MM.1S (cell line): ENCODE results near the gene ALG5.

Experiments used
- DNase-seq: peaks from one replicate; pipeline ENCODE4 v3.0.0-alpha.2; 2015
- H2AFZ ChIP-seq: fragments of 300-600 bp; sonication (generic); 2 replicates; pipeline ENCODE4 v1.6.0; 2016; ENCODE audit warnings: antibody characterized with exemption, low read length
- H3F3A ChIP-seq: fragments of 300-600 bp; sonication (generic); 2 replicates; pipeline ENCODE4 v1.6.1; 2016; ENCODE audit warnings: mild to moderate bottlenecking, antibody characterized with exemption, low read length, moderate library complexity, mixed read lengths; ENCODE audit not compliant: insufficient read depth
- H3K27ac ChIP-seq: fragments of 300-600 bp; sonication (generic); 2 replicates; pipeline ENCODE4 v1.5.1; 2016; ENCODE audit warnings: mild to moderate bottlenecking, low read length
- H3K27me3 ChIP-seq: fragments of 300-600 bp; sonication (generic); replicated peaks from 2 replicates; pipeline ENCODE4 v1.6.0; 2016; ENCODE audit warnings: low read length; ENCODE audit not compliant: insufficient read depth
- H3K36me3 ChIP-seq: fragments of 300-600 bp; sonication (generic); replicated peaks from 2 replicates; pipeline ENCODE4 v1.6.1; 2016; ENCODE audit warnings: mild to moderate bottlenecking, low read length, mixed read lengths; ENCODE audit not compliant: insufficient read depth
- H3K4me1 ChIP-seq: fragments of 300-600 bp; sonication (generic); 2 replicates; pipeline ENCODE4 v1.6.1; 2016; ENCODE audit warnings: low read length, mixed read lengths
- H3K4me2 ChIP-seq: fragments of 300-600 bp; sonication (generic); 2 replicates; pipeline ENCODE4 v1.6.0; 2016; ENCODE audit warnings: low read depth, low read length
- H3K4me3 ChIP-seq: fragments of 300-600 bp; sonication (generic); 2 replicates; pipeline ENCODE4 v1.5.1; 2016; ENCODE audit warnings: low read length, mixed read lengths
- H3K79me2 ChIP-seq: fragments of 300-600 bp; sonication (generic); 2 replicates; pipeline ENCODE4 v1.6.1; 2016; ENCODE audit warnings: mixed run types, low read length, mixed read lengths
- H3K9ac ChIP-seq: fragments of 300-600 bp; sonication (generic); 2 replicates; pipeline ENCODE4 v1.6.1; 2016; ENCODE audit warnings: low read length, mixed read lengths
- H3K9me2 ChIP-seq: fragments of 300-600 bp; sonication (generic); replicated peaks from 2 replicates; pipeline ENCODE4 v1.6.1; 2016; ENCODE audit warnings: mild to moderate bottlenecking, low read length, mixed read lengths; ENCODE audit not compliant: insufficient read depth
- H3K9me3 ChIP-seq: fragments of 300-600 bp; sonication (generic); replicated peaks from 2 replicates; pipeline ENCODE4 v1.6.1; 2016; ENCODE audit warnings: mild to moderate bottlenecking, low read length, mixed read lengths; ENCODE audit not compliant: insufficient read depth
- H4K20me1 ChIP-seq: fragments of 300-600 bp; sonication (generic); 2 replicates; pipeline ENCODE4 v1.6.1; 2016; ENCODE audit warnings: mild to moderate bottlenecking, low read length, moderate library complexity, mixed read lengths; ENCODE audit not compliant: insufficient read depth
- EZH2 ChIP-seq: fragments of 300-600 bp; sonication (generic); optimal IDR thresholded peaks from 2 replicates; pipeline ENCODE3; 2017; ENCODE audit warnings: low read depth, mild to moderate bottlenecking, antibody characterized with exemption, low read length, mixed read lengths
- EZH2phosphoT487 ChIP-seq: fragments of 300-600 bp; sonication (generic); IDR thresholded peaks from 2 replicates; pipeline ENCODE4 v1.6.1; 2018; ENCODE audit warnings: antibody characterized with exemption, low read length
- TF ChIP-seq, protein P1 (sequence below): fragments of 300-600 bp; sonication (generic); IDR thresholded peaks from 2 replicates; pipeline ENCODE4 v1.5.1; 2016; ENCODE audit warnings: antibody characterized with exemption, low read length, mixed read lengths

ALG5 gene

DNA sequence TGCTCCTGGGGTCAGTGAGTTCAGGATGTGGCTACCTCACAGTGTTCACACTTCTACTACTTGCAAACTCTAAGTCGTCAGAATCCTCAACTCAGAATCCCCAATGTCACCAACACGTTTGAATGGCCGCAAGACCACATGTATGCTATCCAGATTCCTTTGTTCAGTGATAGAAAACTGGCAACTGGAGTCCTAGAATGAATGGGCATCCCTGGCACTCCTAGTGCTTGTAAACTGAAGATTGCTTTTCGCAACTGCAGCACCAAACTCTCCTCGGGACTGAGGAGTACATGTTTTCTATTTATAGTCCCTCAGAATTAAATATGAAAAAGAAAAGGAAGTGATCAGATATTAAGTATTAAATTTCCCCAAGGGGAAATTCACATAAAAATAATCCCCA is 84.0 kb downstream of the ALG5 start:
- Histone ChIP-seq H3F3A (no peaks in the 10 kb centered on the region), H3K4me1 (no peaks in the 10 kb centered on the region), H4K20me1 (no peaks in the 10 kb centered on the region), H3K4me3 (no peak overlapping the region), H3K36me3 (no peaks in the 10 kb centered on the region), H2AFZ (no peak overlapping the region), H3K9me2 (no peaks in the 10 kb centered on the region), H3K9ac (no peak overlapping the region), H3K27ac (no peak overlapping the region), H3K4me2 (no peak overlapping the region), H3K9me3 (no peaks in the 10 kb centered on the region), H3K79me2 (no peaks in the 10 kb centered on the region), H3K27me3 (no peaks in the 10 kb centered on the region; the same call in 1 of the 2 replicates)
- TF ChIP-seq, protein P1, sequence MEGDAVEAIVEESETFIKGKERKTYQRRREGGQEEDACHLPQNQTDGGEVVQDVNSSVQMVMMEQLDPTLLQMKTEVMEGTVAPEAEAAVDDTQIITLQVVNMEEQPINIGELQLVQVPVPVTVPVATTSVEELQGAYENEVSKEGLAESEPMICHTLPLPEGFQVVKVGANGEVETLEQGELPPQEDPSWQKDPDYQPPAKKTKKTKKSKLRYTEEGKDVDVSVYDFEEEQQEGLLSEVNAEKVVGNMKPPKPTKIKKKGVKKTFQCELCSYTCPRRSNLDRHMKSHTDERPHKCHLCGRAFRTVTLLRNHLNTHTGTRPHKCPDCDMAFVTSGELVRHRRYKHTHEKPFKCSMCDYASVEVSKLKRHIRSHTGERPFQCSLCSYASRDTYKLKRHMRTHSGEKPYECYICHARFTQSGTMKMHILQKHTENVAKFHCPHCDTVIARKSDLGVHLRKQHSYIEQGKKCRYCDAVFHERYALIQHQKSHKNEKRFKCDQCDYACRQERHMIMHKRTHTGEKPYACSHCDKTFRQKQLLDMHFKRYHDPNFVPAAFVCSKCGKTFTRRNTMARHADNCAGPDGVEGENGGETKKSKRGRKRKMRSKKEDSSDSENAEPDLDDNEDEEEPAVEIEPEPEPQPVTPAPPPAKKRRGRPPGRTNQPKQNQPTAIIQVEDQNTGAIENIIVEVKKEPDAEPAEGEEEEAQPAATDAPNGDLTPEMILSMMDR = no peak
- TF ChIP-seq EZH2phosphoT487 (no peak), EZH2 (no peak)
- DNase-seq = no peak

DNA sequence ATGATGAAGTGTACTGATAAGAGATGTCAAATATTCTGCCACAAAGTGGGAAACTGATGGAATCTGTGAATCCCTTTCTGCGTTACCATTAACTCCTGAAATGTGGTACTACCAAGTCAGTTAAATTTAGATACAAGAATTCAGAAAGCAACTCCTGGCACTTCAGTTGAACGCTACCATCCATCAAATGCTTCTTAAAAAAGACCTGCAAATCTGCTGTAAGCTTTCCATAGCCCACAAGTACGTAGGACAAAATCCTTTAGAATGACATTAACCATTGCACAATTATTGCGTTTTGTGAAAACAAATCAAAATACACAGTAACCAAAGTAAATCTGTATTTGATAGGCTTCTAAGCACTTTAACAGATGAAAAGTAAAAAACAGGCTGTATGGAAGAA is 84.5 kb downstream of the ALG5 start:
- no peaks in the 10 kb centered on the region for H3F3A ChIP-seq
- H3K4me3 ChIP-seq = no peak overlapping the region
- no peak overlapping the region for H3K4me2 ChIP-seq
- H4K20me1 ChIP-seq = no peaks in the 10 kb centered on the region
- TF ChIP-seq, protein P1 = no peak
- no peak for TF ChIP-seq EZH2
- no peak for TF ChIP-seq EZH2phosphoT487
- no peaks in the 10 kb centered on the region; the same call in 1 of the 2 replicates for H3K27me3 ChIP-seq
- H3K27ac ChIP-seq = no peak overlapping the region
- H3K9me2 ChIP-seq = no peaks in the 10 kb centered on the region
- no peak for DNase-seq
- no peaks in the 10 kb centered on the region for H3K4me1 ChIP-seq
- H3K9me3 ChIP-seq = no peaks in the 10 kb centered on the region
- H3K36me3 ChIP-seq = no peaks in the 10 kb centered on the region
- no peak overlapping the region for H3K9ac ChIP-seq
- H3K79me2 ChIP-seq = no peaks in the 10 kb centered on the region
- H2AFZ ChIP-seq = no peak overlapping the region

DNA sequence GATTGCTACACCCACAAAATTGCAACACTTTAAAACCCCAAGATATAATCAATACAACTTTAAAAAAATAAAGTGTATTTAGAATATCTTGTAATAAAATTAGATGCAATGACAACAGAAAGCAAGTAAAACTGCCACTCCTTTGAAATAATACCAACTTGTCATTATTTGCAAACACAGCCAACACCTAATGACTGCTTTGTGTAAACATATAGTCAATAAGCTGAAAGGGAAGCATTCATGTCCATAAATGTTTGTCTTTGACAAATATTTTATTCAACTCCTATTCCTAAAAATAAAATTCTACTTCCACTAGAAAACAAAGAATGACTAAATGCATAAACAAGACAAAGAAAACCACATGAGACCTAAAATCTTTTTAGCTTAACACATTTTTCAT is 85.7 kb downstream of the ALG5 start:
- Histone ChIP-seq H3F3A (no peaks in the 10 kb centered on the region), H3K4me3 (no peak overlapping the region), H3K27me3 (no peaks in the 10 kb centered on the region), H3K9ac (no peak overlapping the region), H3K27ac (no peak overlapping the region), H4K20me1 (no peaks in the 10 kb centered on the region), H3K4me1 (no peaks in the 10 kb centered on the region), H3K36me3 (no peaks in the 10 kb centered on the region), H3K79me2 (no peaks in the 10 kb centered on the region), H2AFZ (no peak overlapping the region), H3K9me2 (no peaks in the 10 kb centered on the region), H3K9me3 (no peaks in the 10 kb centered on the region), H3K4me2 (no peak overlapping the region)
- no peak for DNase-seq
- no peak for TF ChIP-seq EZH2phosphoT487
- TF ChIP-seq, protein P1 = no peak
- TF ChIP-seq EZH2 = no peak
